ENCODE measurements around the gene TBL1X. TPM values are rescaled to one million over a fixed set of nuclear protein-coding genes. Genes with fewer than 3 reads are reported as not detected.

The TBL1X gene
- total RNA-seq, 1 donor from 2014 or later, result 34.5 TPM

DNA sequence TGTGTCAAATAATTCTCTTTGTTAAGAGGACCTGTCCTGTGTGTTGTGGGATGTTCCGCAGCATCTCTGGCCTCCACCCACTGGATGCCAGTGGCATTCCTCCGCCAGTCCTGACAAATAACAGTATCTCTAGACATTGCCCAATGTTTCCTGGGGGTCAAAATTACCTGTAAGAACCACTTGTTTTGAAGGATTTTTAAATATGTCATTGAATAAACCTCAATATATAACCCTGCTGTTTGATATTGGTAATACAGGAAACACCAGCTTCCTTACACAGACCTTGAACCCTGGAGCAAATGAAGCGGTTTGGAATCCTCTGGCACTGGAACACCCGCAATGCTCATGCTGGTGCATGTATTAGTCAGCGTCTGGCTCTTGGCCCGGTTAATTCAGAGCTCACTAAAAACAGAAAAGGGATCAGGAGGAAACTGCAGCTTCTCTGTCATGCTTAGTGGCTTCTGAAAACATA is 101.3 kb downstream of the TBL1X start:
- Mint-ChIP-seq H3K27ac (peak overlapping the region; percentile 73), H3K36me3 (peaks cover 2% of the 10 kb centered on the region), H3K9me3 (peaks cover 9% of the 10 kb centered on the region), H3K4me1 (peaks cover 15% of the 10 kb centered on the region), H3K4me3 (no peak overlapping the region), H3K27me3 (ENCODE audit: low read depth) (no peaks in the 10 kb centered on the region)
- TF ChIP-seq, protein P1, sequence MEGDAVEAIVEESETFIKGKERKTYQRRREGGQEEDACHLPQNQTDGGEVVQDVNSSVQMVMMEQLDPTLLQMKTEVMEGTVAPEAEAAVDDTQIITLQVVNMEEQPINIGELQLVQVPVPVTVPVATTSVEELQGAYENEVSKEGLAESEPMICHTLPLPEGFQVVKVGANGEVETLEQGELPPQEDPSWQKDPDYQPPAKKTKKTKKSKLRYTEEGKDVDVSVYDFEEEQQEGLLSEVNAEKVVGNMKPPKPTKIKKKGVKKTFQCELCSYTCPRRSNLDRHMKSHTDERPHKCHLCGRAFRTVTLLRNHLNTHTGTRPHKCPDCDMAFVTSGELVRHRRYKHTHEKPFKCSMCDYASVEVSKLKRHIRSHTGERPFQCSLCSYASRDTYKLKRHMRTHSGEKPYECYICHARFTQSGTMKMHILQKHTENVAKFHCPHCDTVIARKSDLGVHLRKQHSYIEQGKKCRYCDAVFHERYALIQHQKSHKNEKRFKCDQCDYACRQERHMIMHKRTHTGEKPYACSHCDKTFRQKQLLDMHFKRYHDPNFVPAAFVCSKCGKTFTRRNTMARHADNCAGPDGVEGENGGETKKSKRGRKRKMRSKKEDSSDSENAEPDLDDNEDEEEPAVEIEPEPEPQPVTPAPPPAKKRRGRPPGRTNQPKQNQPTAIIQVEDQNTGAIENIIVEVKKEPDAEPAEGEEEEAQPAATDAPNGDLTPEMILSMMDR (IDR thresholded peaks at IDR 0.05; ENCODE audit: unreplicated experiment), result no peak
- no peak for DNase-seq (ENCODE audit: low spot score in 2 of 2, unreplicated experiment in 2 of 2)

DNA sequence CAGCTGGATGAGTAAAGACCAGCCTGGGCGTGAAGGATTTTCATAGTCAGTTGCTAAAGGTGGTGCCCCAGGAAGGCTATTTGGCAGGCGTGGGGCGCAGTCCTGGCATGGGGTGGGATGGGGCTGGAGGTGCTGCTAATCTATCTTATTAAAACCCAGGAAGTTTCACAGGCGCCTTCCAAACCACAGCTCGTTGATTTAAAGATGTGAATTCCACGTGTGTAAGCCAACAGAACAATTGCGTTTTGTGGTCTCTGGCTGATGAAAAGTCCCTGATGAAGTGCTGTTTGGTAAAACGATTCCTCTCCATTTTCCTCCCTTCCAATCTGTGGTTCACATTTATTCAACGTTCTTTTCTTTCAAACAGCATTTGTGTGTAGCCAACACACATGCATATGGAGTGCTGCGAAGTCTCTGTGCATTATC is 105.0 kb downstream of the TBL1X start:
- Mint-ChIP-seq H3K9me3 (peaks cover 7% of the 10 kb centered on the region), H3K27me3 (ENCODE audit: low read depth) (no peaks in the 10 kb centered on the region), H3K36me3 (no peaks in the 10 kb centered on the region), H3K27ac (no peak overlapping the region), H3K4me3 (no peak overlapping the region), H3K4me1 (peaks cover 15% of the 10 kb centered on the region)
- TF ChIP-seq, protein P1 (IDR thresholded peaks at IDR 0.05; ENCODE audit: unreplicated experiment), result no peak
- DNase-seq (ENCODE audit: low spot score in 2 of 2, unreplicated experiment in 2 of 2), result no peak

DNA sequence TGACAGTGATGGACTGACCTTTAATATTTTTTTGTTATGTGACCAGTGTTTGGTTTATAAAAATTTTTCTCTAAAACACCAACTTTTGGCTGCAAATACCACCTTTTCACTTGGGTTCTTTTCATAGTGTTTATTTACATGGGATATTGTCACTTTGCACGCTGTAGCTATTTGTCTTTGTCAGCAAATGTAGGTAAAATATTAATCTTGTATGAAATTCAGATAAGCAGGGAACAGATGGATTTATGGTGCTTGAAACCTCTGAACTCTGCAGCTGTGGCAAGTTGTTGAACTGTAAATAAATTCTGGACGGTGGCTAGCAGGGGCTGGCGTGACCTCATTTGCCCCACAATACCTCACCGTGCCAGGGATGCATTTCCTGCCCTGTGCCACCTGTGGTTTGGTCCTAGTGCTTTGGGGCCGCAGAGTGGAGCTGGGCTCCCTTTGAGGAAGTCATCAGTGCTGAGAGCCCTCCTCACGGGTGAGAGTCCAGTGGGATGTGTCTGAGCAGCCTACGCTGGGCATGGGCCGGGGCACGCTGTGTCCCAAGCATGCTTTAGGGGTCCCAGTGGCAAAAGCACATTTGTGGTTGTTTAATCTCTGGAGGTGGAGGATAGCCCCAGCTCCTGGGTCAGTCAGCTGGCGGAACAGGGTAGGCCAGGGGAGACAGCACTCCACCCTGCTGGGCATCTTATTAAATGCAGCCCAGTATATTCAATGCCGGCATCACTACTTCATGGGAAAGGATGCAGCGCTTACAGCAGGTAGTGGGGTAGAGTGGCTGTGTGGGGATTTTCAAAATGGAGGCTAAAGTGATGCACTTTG is 108.6 kb downstream of the TBL1X start:
- DNase-seq (ENCODE audit: low spot score in 2 of 2, unreplicated experiment in 2 of 2), result no peak
- Mint-ChIP-seq H3K4me1 (peaks cover 12% of the 10 kb centered on the region), H3K27ac (no peak overlapping the region), H3K4me3 (no peak overlapping the region), H3K36me3 (no peaks in the 10 kb centered on the region), H3K9me3 (peaks cover 21% of the 10 kb centered on the region), H3K27me3 (ENCODE audit: low read depth) (no peaks in the 10 kb centered on the region)
- TF ChIP-seq, protein P1 (IDR thresholded peaks at IDR 0.05; ENCODE audit: unreplicated experiment), result no peak

DNA sequence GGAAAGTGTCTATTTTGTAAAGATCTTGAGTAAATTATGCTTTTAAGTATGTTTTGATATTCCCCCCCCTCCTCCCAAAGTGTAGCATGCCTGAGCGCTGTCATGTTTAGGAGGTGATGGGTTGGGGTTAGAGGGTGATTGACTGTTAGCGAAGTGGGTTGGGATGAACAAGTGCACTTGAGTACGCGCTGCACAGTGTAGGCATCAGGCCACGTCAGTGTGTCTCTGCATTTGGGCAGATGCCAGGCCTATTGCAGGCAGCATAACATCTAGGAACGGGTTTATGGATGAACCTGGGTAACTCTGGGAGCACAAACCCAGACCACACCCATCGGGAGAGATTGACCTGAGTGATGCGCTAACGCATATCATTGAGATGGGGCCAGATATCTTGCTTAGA is 111.2 kb downstream of the TBL1X start:
- no peaks in the 10 kb centered on the region for H3K36me3 Mint-ChIP-seq
- H3K9me3 Mint-ChIP-seq, result peaks cover 21% of the 10 kb centered on the region
- DNase-seq (ENCODE audit: low spot score in 2 of 2, unreplicated experiment in 2 of 2), result no peak
- H3K27me3 Mint-ChIP-seq (ENCODE audit: low read depth), result no peaks in the 10 kb centered on the region
- no peak overlapping the region for H3K27ac Mint-ChIP-seq
- H3K4me1 Mint-ChIP-seq, result peaks cover 12% of the 10 kb centered on the region
- TF ChIP-seq, protein P1 (IDR thresholded peaks at IDR 0.05; ENCODE audit: unreplicated experiment), result no peak
- no peak overlapping the region for H3K4me3 Mint-ChIP-seq

DNA sequence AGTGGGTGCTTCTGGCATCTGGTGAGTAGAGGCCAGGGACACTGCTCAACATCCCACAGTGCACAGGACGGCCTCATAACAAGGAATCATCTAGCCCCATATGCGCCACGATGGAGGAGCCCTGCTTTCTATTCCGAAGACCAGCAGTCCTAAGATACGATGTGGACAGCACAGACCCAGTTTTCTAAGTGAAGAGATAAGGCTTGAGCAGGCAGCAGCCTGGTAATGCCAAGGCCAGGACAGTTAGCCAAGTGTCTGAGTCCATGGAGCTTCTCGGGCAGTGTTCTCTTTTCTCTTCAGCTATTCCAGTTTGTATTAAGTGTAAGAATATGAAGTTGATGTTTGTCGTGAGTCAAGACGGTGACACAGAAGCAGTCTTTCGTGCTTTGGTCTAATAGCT is 112.7 kb downstream of the TBL1X start:
- peaks cover 9% of the 10 kb centered on the region for H3K4me1 Mint-ChIP-seq
- peaks cover 18% of the 10 kb centered on the region for H3K9me3 Mint-ChIP-seq
- H3K27me3 Mint-ChIP-seq (ENCODE audit: low read depth), result no peaks in the 10 kb centered on the region
- no peak overlapping the region for H3K27ac Mint-ChIP-seq
- no peak overlapping the region for H3K4me3 Mint-ChIP-seq
- DNase-seq (ENCODE audit: low spot score in 2 of 2, unreplicated experiment in 2 of 2), result no peak
- TF ChIP-seq, protein P1 (IDR thresholded peaks at IDR 0.05; ENCODE audit: unreplicated experiment), result no peak
- no peaks in the 10 kb centered on the region for H3K36me3 Mint-ChIP-seq
